Stimulated activated CD8-positive, alpha-beta memory T cell treated with anti-CD3 and anti-CD28 coated beads, Interleukin-2, amount 100 ng/mL, for 48 hours (primary cell): ENCODE data around the gene CTBP1.

Source experiments
- DNase-seq, 2 donors: peaks; one replicate each; pipeline ENCODE4 v3.0.0-alpha.2; 2020; ENCODE audit warnings: low read depth in 2 of 2

CTBP1 gene

GRCh38 chr4:1210971-1211370 is 38.0 kb downstream of the CTBP1 start:
- DNase-seq = no peak

DNA sequence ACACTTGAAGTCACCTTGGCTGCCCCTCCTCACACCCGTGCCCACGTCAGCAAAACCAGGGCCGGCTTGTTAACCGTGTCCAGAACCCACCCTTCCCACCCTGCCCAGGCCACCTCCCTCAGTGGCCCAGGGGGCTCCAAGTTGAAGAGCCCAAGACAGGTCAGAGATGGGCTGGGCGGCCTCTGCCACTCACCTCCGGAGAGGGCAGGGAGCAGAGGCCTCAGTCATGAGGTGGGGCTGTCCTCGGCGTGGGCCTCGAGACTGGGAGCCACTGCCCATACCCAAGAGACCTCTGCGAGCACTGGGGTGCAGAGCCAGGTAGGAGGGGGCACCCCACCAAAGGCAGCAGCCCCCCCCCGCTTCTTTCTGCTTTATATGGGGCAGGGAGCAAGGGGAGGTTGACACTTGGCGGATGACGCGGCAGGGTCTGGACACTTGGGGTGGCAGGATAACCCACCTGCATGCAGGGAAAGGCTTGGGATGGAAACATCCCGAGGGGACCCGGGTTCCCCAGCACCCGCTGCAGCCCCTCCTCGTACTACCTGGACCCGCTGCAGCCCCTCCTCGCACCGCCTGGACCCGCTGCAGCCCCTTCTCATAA is 38.6 kb downstream of the CTBP1 start:
- no peak for DNase-seq

GRCh38 chr4:1209821-1210220 is 39.1 kb downstream of the CTBP1 start:
- DNase-seq = no peak

GRCh38 chr4:1208970-1209704 is 39.8 kb downstream of the CTBP1 start:
- no peak for DNase-seq

- DNase-seq = no peak
These were observed 40.5 kb downstream of the CTBP1 start for GRCh38 chr4:1208266-1208961.

GRCh38 chr4:1207603-1208265 is 41.2 kb downstream of the CTBP1 start:
- DNase-seq = no peak

DNA sequence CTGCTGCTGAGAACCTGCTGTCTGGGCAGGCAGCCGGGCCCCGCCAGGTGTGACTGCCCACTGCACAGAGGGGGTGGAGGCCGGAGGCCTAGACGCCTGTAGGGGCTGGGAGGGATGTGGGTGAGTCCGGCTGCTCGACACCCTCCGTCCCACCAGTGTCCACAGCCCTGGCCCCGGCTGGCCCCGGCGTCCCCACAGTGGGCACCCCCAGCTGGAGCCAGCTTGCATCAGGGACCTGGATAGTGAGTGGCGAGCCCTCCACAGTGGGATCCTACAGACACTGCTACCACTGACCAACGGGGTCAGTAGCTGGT is 41.8 kb downstream of the CTBP1 start:
- DNase-seq = no peak

DNA sequence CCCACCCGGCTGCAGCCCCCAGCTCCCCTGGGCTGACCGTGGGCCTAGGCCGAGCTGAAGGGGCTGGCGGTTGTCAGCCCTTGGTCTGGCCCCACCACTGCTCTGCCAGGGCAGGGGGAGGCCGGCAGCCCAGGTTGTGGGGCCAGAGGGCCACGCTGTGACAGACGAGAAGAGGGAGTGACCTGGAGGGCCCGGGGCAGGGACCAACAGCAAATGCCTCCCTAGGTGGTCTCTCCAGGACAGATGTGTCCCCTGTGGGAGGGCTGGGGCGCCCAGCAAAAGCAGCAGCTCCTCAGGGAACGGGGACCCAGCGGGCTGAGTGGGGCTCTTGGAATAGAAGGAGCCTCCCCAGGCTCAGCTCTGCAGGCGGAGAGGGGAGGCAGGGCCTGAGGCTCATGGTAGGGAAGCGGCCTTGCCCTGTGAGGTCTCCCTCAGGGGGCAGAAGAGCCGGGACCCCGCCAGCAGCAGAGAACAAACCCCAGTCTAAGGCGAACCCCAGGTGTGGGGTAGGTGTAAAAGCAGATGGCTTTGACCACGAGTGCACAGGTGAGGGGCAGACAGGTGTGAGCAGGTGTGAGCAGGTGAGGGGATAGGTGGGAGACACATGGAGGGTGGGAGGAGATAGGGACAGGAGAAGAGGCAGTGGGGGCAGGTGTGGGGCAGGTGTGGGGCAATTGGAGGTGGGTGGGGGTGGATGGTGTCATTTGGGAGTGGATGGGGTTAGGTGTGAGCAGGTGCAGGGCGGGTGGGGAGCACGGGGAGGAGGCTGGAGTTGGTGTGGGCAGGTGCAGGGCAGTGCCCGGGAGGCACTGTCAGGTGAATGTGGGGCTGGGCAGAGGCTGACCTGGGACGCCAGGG is 42.4 kb downstream of the CTBP1 start:
- DNase-seq = no peak

GRCh38 chr4:1205586-1206298 is 43.2 kb downstream of the CTBP1 start:
- no peak for DNase-seq

- DNase-seq = no peak
These were observed 43.9 kb downstream of the CTBP1 start for GRCh38 chr4:1204828-1205585.

DNA sequence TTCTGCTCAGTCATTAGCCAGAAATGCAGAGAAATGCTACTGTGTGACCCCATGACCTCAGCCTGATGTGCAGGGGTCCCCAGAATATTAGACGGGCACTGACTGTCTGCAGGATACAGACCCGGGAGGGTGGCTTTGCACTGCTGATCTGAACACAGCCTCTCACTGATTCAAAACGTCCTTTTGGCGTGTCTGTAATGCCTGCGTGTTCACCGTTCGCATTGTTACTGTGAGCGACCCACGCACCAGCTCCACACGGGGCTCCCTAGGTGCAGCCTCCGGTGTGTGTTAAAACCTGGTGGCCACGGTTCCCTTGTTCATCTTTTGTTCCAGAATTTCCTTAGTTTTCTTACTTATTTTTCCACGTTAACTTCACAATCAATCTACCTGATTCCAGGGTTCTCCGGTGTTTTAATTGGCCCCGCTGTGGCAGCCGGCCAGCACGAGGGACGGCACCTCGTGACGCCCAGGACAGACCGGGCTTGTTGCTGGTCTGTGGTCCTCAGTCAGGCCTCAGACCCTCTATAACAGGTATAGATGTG is 44.6 kb downstream of the CTBP1 start:
- no peak for DNase-seq

DNA sequence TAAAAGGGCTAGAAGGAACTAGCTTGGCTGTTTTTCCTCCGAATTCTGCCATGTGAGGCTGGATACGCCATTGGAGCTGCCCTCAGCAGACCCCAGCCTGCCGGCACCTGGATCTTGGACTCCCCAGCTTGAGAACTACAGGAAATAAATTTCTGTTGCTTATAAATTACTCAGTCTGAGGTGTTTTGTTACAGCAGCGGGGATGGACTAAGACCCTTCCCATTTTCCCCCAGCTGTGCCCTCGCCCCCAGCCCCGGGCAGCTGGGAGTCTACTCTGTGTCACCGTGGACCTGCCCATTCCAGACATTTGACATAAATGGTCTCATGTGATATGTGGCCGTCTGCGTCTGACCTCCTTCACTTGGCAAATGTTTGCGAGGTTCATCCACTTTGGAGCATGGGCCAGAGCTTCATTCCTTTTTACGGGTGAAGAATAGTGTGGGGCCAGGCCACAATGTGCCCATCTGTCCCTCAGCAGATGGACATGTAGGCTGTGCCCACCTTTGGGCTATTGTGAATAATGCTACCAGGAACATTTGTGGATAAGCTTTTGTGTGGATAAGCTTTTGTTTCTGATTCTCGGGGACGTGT is 45.8 kb downstream of the CTBP1 start:
- DNase-seq = no peak

DNA sequence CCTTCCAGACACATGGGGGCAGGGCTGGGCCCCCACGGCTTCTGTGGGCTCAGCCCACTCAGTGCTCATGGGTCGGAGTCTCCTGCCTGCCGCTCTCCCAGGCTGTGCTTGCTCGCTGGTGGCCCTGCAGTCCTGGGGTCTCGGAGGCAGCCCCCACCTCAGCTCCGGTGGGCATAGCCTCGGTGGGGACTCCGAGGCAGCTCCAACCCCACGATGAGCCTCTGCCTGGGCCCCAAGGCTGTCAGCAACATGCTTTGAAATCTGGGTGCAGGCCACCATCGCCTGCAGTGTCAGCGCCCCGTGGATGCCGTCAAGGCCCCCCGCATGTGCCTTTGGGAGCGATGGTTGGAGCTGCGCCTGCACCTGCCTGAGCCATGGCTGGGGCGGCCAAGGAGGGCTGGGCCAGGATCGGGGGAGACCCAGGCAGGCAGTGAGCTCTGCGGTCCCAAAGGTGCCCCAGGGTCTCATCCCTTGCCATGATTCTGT is 46.4 kb downstream of the CTBP1 start:
- DNase-seq = no peak

DNA sequence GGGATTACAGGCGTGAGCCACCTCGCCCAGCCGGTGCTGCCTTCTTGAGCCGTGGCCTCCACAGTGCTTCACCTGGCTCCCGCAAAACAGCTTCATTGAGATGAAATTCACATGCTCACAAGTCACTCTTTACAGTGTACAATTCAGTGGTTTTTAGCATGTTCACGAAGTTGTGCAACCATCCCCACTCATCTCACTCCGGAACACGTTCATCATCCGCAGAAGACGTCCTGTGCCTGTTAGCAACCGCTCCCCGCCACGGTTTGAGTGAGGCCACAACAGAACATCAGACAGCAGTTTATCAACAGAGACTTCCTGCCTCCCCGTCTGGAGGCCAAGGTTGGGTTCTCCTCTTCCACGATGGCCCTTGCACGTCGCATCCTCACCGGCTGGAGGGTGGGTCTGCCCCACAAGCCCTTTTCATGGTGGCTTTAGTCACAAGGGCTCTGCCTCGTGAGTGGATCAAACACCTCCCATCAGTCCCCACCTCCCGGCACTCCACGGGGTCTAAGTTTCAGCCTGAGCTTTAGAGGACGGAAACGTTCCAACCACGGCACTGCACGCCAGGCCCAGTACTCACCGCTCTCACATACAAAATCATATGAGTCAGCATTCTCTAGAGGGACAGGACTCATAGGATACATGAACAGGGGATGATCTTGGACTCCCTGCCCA is 46.9 kb downstream of the CTBP1 start:
- peak; percentile 64 to 74 for DNase-seq

- DNase-seq = no peak
These were observed 48.4 kb downstream of the CTBP1 start for GRCh38 chr4:1200425-1201035.

DNA sequence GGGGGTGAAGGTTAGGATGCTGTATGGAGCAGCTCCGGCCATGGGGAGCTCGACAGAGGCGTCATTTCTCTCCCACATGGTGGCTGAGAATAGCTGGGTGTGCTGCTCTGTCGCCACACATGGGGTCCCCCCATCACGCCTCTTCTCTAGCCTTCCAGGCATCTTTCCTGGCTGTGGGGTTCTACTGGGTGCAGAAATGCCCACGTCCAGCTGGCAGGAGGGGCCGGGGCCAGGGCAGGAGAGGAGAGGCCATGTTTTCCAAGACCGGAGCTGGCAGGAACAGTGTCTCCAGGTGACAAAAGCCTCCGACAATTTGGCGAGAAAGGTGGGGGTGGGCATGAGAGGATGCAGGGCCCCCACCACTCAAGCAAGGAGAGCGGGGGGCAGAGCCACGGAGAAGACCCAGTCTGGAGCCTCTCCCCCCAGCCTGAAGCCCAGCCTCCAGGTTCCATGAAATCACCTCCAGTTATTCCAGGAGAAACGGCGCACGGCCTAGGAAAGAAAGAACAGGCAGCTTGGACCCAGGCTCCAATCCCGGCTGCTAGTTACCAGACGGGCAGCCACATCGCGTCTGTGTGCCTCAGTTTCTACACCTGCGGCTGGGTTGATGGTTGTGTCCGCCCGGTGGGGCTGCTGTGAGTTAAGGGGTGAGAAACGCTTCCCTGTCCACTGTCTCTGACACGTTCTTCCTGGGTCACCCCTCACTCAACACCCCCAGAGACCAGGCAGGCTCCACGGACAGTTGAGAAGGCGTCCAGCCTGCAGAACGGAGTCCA is 49.2 kb downstream of the CTBP1 start:
- no peak for DNase-seq

GRCh38 chr4:1198098-1198844 is 50.7 kb downstream of the CTBP1 start:
- DNase-seq = no peak
